Panc1 (cell line): ENCODE data around the gene TSSK1B. TPM values are rescaled to one million over a fixed set of nuclear protein-coding genes. Genes with fewer than 3 reads are reported as not detected.

Source experiments
- ATAC-seq: fragments of 200-7000 bp; cut with Tn5 transposase; 2 replicates; pipeline ENCODE4 v1.9.1; 2020; ENCODE audit warnings: mild to moderate bottlenecking, moderate library complexity
- BruUV-seq: library from RNA; stranded (reverse); fragments of 400-500 nt; replicated peaks from 2 replicates; lab custom pipeline; 2021; lab: Mats Ljungman, UMichigan
- CTCF ChIA-PET: fragments of 300-600 bp; sonication (Branson Sonifier 250); formaldehyde crosslinking; loops from one replicate; lab custom pipeline; 2022; ENCODE audit warnings: antibody characterized with exemption; lab: Charles Lee
- POLR2A ChIA-PET: fragments of 300-600 bp; sonication (Branson Sonifier 250); formaldehyde crosslinking; loops from one replicate; lab custom pipeline; 2022; ENCODE audit warnings: antibody characterized with exemption; lab: Charles Lee
- DNase-seq: peaks from one replicate; pipeline ENCODE4 v3.0.0-alpha.2; 2010; ENCODE audit warnings: low read depth, low spot score
- H3K27ac ChIP-seq: 2 replicates; pipeline ENCODE4 v1.5.1; 2011; ENCODE audit warnings: mild to moderate bottlenecking, low read length, inconsistent platforms
- H3K27me3 ChIP-seq: fragments of 200-500 bp; sonication (Bioruptor generic); 2 replicates; pipeline ENCODE4 v1.6.0; 2014; ENCODE audit warnings: low read length, inconsistent platforms; ENCODE audit not compliant: control insufficient read depth, insufficient read depth
- H3K36me3 ChIP-seq: fragments of 200-500 bp; sonication (Bioruptor generic); 2 replicates; pipeline ENCODE4 v1.5.1; 2014; ENCODE audit warnings: inconsistent platforms, mild to moderate bottlenecking, low read length, moderate library complexity; ENCODE audit not compliant: control insufficient read depth, insufficient read depth
- H3K4me1 ChIP-seq: 2 replicates; pipeline ENCODE4 v1.5.1; 2011; ENCODE audit warnings: inconsistent platforms, mild to moderate bottlenecking, low read length, moderate library complexity; ENCODE audit not compliant: control insufficient read depth, insufficient read depth
- H3K4me3 ChIP-seq, 2 experiments: 2 replicates each; pipeline ENCODE4 v1.5.1; 2011 to 2012; ENCODE audit warnings: low read depth in 2 of 2, low read length in 2 of 2, mild to moderate bottlenecking in 2 of 2, inconsistent platforms in 1 of 2, moderate library complexity in 1 of 2
- H3K9me3 ChIP-seq: fragments of 200-500 bp; sonication (Bioruptor generic); 2 replicates; pipeline ENCODE4 v1.5.1; 2014; ENCODE audit warnings: low read depth, mild to moderate bottlenecking, inconsistent platforms, low read length, moderate library complexity; ENCODE audit not compliant: control insufficient read depth, insufficient read depth
- POLR2AphosphoS5 ChIP-seq: IDR thresholded peaks from 2 replicates; pipeline ENCODE4 v1.6.1; 2012; ENCODE audit warnings: mild to moderate bottlenecking, low read depth, low read length, moderate library complexity
- SIN3A ChIP-seq: IDR thresholded peaks from 2 replicates; pipeline ENCODE4 v1.6.1; 2012; ENCODE audit warnings: low read depth, mild to moderate bottlenecking, low read length, moderate library complexity, borderline replicate concordance; ENCODE audit not compliant: insufficient read depth
- TCF7L2 ChIP-seq: IDR thresholded peaks from 2 replicates; pipeline ENCODE4 v1.6.1; 2011; ENCODE audit warnings: mild to moderate bottlenecking, low read depth, low read length, inconsistent platforms
- in situ Hi-C: cut with HindIII; loops from 2 replicates; pipeline ENCODE4 v1.10.0; 2016; ENCODE audit warnings: low sequenced_read_pairs, low pct_unique_long_range_greater_than_20kb
- intact Hi-C: fragments of 100-400 bp; cut with micrococcal nuclease; formaldehyde crosslinking; loops from one replicate; pipeline ENCODE4 v1.10.0; 2022; ENCODE audit not compliant: unreplicated experiment
- total RNA-seq: library from RNA; stranded (reverse); gene quantifications from one replicate; pipeline ENCODE4 v1.2.1, GENCODE V29; 2021; ENCODE audit not compliant: unreplicated experiment
- TF ChIP-seq, protein P1 (sequence below): fragments of 450-650 bp; IDR thresholded peaks from 2 replicates; pipeline ENCODE4 v1.5.1; 2017; ENCODE audit warnings: mild to moderate bottlenecking
- TF ChIP-seq, protein P2 (sequence below), 2 experiments: IDR thresholded peaks; 2 replicates each; pipeline ENCODE4 v1.6.1; 2011 to 2012; ENCODE audit warnings: low read depth in 2 of 2, control low read depth in 1 of 2, low read length in 1 of 2, mild to moderate bottlenecking in 1 of 2, moderate library complexity in 1 of 2; ENCODE audit not compliant: insufficient read depth in 1 of 2

Gene TSSK1B
- total RNA-seq, 1 experiment from 2014 or later = not detected

DNA sequence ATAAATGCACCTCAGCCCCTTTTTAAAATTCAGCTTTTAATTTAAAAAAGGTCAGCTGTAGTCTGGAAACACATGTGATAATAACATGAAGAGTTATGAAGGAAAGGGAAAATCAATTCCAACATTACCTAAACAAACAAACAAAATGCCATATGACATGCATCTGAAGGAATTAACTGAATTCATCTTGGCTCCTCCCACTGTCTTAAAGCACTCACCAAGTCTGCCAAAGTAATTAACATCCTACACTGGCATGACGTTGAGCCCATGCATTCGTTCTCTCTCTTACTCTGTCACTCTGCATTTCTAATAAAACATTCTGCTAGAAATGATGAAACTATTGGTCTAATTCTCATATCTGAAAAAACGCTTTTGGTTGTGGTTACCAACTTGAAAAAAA, 37.7 kb downstream of the TSSK1B start:
- no TSS peak for BruUV-seq
- H3K27ac ChIP-seq = no peak overlapping the region
- CTCF ChIA-PET = no interaction called here
- TF ChIP-seq TCF7L2 (no peak), POLR2AphosphoS5 (no peak), SIN3A (no peak)
- TF ChIP-seq, protein P1, sequence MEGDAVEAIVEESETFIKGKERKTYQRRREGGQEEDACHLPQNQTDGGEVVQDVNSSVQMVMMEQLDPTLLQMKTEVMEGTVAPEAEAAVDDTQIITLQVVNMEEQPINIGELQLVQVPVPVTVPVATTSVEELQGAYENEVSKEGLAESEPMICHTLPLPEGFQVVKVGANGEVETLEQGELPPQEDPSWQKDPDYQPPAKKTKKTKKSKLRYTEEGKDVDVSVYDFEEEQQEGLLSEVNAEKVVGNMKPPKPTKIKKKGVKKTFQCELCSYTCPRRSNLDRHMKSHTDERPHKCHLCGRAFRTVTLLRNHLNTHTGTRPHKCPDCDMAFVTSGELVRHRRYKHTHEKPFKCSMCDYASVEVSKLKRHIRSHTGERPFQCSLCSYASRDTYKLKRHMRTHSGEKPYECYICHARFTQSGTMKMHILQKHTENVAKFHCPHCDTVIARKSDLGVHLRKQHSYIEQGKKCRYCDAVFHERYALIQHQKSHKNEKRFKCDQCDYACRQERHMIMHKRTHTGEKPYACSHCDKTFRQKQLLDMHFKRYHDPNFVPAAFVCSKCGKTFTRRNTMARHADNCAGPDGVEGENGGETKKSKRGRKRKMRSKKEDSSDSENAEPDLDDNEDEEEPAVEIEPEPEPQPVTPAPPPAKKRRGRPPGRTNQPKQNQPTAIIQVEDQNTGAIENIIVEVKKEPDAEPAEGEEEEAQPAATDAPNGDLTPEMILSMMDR = no peak
- TF ChIP-seq, protein P2, sequence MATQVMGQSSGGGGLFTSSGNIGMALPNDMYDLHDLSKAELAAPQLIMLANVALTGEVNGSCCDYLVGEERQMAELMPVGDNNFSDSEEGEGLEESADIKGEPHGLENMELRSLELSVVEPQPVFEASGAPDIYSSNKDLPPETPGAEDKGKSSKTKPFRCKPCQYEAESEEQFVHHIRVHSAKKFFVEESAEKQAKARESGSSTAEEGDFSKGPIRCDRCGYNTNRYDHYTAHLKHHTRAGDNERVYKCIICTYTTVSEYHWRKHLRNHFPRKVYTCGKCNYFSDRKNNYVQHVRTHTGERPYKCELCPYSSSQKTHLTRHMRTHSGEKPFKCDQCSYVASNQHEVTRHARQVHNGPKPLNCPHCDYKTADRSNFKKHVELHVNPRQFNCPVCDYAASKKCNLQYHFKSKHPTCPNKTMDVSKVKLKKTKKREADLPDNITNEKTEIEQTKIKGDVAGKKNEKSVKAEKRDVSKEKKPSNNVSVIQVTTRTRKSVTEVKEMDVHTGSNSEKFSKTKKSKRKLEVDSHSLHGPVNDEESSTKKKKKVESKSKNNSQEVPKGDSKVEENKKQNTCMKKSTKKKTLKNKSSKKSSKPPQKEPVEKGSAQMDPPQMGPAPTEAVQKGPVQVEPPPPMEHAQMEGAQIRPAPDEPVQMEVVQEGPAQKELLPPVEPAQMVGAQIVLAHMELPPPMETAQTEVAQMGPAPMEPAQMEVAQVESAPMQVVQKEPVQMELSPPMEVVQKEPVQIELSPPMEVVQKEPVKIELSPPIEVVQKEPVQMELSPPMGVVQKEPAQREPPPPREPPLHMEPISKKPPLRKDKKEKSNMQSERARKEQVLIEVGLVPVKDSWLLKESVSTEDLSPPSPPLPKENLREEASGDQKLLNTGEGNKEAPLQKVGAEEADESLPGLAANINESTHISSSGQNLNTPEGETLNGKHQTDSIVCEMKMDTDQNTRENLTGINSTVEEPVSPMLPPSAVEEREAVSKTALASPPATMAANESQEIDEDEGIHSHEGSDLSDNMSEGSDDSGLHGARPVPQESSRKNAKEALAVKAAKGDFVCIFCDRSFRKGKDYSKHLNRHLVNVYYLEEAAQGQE (IDR thresholded peaks at IDR 0.05; ENCODE audit: insufficient read depth in 1 of 2, low read depth in 2 of 2, low read length in 1 of 2) = no peak
- DNase-seq (no peak), ATAC-seq (no peak)
- H3K9me3 ChIP-seq = no peaks in the 10 kb centered on the region
- intact Hi-C loops = no loop called here
- H3K27me3 ChIP-seq = no peaks in the 10 kb centered on the region
- POLR2A ChIA-PET = no interaction called here
- no peaks in the 10 kb centered on the region for H3K4me1 ChIP-seq
- no peak overlapping the region for H3K4me3 ChIP-seq
- no peaks in the 10 kb centered on the region for H3K36me3 ChIP-seq
- in situ Hi-C loops = no loop called here

DNA sequence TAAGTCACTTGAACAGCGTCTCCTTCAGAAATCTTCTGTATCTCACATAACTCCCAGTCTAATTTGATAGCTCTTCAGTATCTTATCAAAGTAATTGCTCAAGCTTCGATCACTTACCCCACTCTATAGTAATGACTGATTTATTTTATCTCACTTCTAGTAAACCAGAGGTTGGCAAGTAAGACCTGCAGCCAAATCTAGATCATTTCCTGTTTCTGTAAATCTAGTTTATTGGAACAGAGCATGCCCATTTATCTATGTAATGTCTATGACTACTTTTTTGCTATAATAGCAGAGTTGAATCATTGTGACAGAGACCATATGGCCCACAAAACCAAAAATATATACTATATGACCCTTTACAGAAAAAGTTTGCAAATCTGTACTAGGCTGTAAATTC, 40.1 kb downstream of the TSSK1B start:
- Histone ChIP-seq H3K27me3 (no peaks in the 10 kb centered on the region; the same call in 1 of the 2 replicates), H3K4me1 (no peaks in the 10 kb centered on the region), H3K36me3 (no peaks in the 10 kb centered on the region), H3K4me3 (no peak overlapping the region), H3K27ac (no peak overlapping the region), H3K9me3 (no peaks in the 10 kb centered on the region)
- TF ChIP-seq, protein P2 (IDR thresholded peaks at IDR 0.05; ENCODE audit: insufficient read depth in 1 of 2, low read depth in 2 of 2, low read length in 1 of 2) = no peak
- TF ChIP-seq TCF7L2 = no peak
- no peak for TF ChIP-seq SIN3A
- TF ChIP-seq, protein P1 = no peak
- TF ChIP-seq POLR2AphosphoS5 = no peak
- POLR2A ChIA-PET = no interaction called here
- intact Hi-C loops = no loop called here
- in situ Hi-C loops = no loop called here
- ATAC-seq (no peak), DNase-seq (no peak)
- CTCF ChIA-PET = no interaction called here
- BruUV-seq = no TSS peak
